ENCODE results near the gene IFT80.
A peak's percentile ranks its signal among the peaks of the same experiment; 100 is the strongest.
"Not testable (repeated sequence)": the region's sequence is repeated elsewhere in the genome, so short reads cannot be mapped to it uniquely, and the experiment has no call there.

IFT80 gene

GRCh38 chr3:160259589-160259988 is 139.4 kb downstream of the IFT80 start:
- DNase-seq: no peak

GRCh38 chr3:160257606-160258005 is 141.4 kb downstream of the IFT80 start:
- DNase-seq: no peak

GRCh38 chr3:160253298-160253697 is 145.7 kb downstream of the IFT80 start:
- DNase-seq: no peak

GRCh38 chr3:160247766-160248165 is 151.3 kb downstream of the IFT80 start:
- no peak for DNase-seq

- no peak for DNase-seq
These were observed 153.7 kb downstream of the IFT80 start for GRCh38 chr3:160245261-160245800.

- DNase-seq: not testable (repeated sequence)
These were observed 158.3 kb downstream of the IFT80 start for GRCh38 chr3:160240719-160241118.

GRCh38 chr3:160232014-160232413 is 167.0 kb downstream of the IFT80 start:
- no peak for DNase-seq

GRCh38 chr3:160227419-160227818 is 171.6 kb downstream of the IFT80 start:
- no peak for DNase-seq

GRCh38 chr3:160226026-160226907 is 172.8 kb downstream of the IFT80 start:
- peak; percentile 46 for DNase-seq

- peak; percentile 68 for DNase-seq
These were observed 173.6 kb downstream of the IFT80 start, which contains the start of gene C3orf80 for GRCh38 chr3:160225176-160226025. Gene C3orf80 (plus strand): TSS chr3:160225422. CDS start chr3:160225636, 214 bp downstream.

GRCh38 chr3:160224811-160225175 is 174.2 kb downstream of the IFT80 start:
- DNase-seq: no peak

- DNase-seq: no peak
These were observed 174.8 kb downstream of the IFT80 start for GRCh38 chr3:160224256-160224655.

GRCh38 chr3:160221019-160221418 is 178.0 kb downstream of the IFT80 start:
- no peak for DNase-seq

GRCh38 chr3:160220038-160220437 is 179.0 kb downstream of the IFT80 start:
- no peak for DNase-seq

GRCh38 chr3:160218136-160218535 is 180.9 kb downstream of the IFT80 start:
- DNase-seq: no peak

GRCh38 chr3:160217675-160218074 is 181.3 kb downstream of the IFT80 start:
- DNase-seq: no peak

GRCh38 chr3:160213191-160213590 is 185.8 kb downstream of the IFT80 start:
- no peak for DNase-seq

- DNase-seq: no peak
These were observed 188.2 kb downstream of the IFT80 start for GRCh38 chr3:160210799-160211221.

GRCh38 chr3:160210341-160210740 is 188.7 kb downstream of the IFT80 start:
- no peak for DNase-seq
